Femur (tissue), 1 donor: ENCODE results near the gene RAPGEF3.
A peak's percentile ranks its signal among the peaks of the same experiment; 100 is the strongest.

Source experiments
- DNase-seq: peaks from one replicate; pipeline ENCODE4 v3.0.0-alpha.2; 2017

Gene RAPGEF3

DNA sequence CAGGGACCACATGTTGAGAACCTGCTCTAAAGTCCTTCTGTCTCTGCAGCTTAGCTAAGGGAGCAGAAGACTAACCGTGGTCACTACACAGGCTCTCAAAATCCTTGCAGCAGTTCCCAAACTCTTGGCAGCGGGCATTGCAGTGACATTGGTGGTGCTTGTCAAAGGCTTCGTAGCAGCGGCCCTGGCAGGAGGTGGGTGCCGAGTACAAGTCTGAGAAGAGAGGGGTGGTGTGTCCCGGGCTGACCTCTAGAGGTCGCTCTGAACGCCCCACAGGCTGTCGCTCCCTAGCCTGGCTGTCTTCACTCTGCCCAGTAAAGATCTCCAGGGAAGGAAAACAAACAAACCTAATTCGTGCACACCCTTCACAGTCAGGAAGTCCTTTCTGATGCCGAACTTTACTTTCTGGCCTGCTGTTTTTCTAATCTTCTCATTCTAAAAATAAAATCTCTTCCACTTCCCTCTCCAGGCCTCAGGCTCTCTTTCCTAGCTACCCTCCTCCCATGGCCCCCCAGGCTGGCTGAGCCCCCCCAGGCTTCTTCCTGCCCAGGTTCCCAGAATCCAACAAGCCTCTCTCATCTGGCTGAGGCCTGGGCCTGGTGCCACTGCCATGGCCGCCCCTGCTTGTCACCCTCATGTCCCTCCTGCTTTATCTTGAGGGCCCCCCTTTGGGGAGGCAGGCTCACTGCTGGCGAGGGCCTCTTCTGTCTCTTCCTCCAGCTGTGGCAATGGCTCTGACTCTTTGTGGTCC is 41.1 kb downstream of the RAPGEF3 start:
- DNase-seq, result peak; percentile 86

GRCh38 chr12:47717046-47717442 is 41.6 kb downstream of the RAPGEF3 start:
- no peak for DNase-seq

- no peak for DNase-seq
Observed at GRCh38 chr12:47715877-47716548, 42.7 kb downstream of the RAPGEF3 start.

DNA sequence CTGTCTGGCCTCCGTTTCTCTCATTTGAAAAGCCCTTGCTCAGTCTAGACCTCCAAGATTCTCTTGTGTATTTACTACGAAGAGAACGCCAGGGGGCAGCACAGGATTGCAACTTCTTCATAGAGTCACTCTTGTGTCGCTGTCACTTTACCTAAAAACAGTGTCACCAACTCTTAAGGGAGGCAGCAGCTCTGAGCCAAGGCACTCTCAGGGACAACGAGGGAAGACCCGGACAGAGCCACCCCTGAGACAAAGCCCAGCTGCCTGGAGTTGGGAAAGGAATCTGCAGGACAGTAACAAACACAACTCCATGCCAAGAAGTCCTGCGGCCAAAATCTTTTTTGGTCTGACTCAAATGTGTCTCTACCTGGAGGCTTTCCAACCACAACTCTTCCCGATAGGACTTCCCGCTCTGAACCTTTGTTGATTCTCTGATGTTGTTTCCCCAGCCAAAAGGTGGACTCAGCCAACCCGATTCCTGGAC is 43.2 kb downstream of the RAPGEF3 start:
- peak; percentile 80 for DNase-seq

DNA sequence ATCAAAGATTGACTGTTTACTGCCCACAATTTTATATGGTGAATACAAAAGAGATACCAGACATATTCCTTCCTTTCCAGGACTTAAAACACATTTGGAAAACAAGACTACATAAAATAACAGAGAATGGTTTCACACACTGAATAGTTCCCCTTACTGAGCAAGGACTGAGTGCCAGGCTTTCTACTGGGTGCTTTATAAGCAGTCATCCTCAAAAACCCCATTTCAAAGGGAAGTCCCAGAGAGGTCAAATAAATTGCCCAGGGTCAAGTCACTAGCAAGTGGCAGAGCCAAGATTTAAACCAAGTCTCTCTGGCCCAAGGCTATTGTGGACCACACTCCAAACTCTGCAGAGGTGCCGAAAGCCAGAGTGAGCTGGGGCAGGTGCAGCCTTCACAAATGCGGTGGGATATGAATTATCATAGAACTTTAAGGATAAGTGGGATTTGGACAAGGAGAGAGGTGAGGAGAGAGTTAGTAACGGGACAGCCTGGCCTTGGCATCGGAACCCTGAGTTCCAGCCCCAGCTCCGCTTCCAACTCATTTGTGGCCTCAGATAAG is 43.8 kb downstream of the RAPGEF3 start:
- DNase-seq, result no peak

- no peak for DNase-seq
Observed at GRCh38 chr12:47712171-47712570, 46.5 kb downstream of the RAPGEF3 start.

DNA sequence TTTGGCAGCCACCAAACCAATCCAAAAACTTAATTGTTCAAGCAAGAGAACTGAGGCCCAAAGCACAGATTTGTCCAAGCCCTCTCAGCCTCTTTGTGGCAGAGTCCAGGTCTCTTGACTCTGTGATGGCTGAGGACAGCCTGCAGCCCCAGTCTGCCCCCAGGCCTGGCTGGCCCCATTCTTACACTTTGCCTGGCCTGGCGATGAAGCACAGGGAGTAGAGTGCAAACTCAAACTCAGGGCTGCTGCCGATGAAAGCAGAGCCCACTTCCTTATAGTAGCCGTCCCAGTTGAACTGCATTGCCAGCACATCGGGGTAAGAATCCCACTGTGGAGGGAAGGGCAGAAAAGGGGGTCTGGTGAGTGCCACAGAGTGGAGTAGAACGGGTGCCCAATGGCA is 47.2 kb downstream of the RAPGEF3 start:
- DNase-seq, result no peak

DNA sequence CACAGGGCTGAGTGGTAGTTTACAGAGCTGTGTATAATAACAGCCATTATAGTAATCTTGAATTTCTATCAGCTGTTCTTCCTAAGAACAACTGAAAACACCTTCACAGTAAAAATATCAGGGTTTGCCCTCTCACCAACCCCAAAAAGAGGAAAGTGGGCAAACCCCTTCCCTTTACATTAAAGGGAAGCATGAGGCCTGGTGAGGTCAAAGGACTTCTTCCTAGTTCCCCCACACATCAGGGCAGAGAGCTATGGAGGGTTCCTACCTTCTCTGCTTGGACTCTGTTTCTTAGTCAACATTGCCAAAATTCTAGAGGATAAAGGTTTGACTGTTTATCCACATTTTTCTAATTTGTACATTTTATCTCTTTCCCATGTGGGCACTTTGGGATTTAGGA is 48.4 kb downstream of the RAPGEF3 start:
- DNase-seq, result no peak

- DNase-seq, result no peak
Observed at GRCh38 chr12:47709671-47710070, 49.0 kb downstream of the RAPGEF3 start.

DNA sequence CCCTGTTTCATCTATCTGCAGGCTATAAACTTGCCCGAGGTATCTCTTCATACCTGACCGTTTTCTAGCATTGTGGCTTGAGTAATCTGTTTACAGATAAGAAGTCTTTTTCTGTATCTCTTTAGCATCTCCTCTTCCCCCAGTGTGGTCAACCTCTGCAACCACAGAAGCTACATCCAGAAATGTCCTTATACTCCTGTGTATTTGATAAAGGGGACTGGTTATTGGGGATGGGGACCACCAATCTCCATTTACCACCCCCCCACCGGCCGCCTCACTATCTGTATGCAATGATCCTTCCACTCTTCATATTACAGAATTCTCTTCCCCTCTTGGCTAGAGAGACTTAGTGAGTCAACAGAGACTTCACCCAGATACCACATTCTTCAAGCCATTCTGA is 49.4 kb downstream of the RAPGEF3 start:
- DNase-seq, result no peak

DNA sequence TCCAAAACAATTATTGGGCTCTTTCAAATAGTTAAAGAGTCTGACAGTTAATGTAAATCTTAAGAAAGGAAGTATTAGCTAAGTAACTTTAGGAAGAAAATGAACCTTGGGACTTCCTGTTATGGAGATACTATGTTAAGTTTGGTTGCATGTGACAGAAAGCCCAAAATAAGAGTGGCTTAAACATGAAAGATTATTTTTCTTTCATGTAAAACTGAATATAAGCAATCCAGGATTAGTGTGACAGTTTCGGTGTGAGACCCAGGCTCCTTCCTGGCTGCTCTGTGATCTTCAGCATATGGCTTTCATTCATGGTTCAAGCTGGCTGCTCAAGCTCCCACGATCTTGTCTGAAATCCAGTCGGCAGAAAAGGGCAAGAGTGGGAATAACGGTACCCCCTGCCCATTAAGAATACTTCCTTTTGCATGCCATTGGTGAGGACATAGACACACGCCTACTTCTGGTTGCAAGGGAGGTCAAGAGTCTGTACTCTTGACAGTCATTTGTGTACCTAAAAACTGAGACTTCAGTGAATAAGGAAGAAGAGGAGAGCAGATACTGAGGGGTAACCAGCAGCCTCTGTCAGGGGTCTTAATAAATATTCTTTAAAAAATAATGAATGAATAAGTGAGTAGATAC is 50.7 kb downstream of the RAPGEF3 start:
- DNase-seq, result no peak

DNA sequence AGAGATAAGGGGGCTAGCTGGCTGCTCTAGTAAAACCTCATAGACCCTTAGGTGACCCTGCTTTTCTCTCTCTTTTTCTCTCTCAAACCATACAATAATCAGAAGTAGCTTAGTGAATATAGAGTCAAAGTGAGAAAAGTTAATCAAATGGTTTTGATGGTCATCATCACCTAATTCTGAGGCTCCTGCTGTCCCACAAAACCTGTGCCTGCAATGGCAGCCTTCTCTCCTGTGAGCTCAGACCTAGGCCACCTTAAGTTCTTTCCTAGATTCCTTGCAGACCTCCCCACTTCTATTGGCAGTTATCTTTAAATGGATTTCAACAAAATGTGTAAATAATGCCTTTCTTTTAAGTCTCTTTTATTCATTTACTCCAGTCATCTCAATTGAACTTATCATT is 51.3 kb downstream of the RAPGEF3 start:
- DNase-seq, result no peak

- peak; percentile 97 for DNase-seq
Observed at GRCh38 chr12:47705566-47706425, 52.9 kb downstream of the RAPGEF3 start, which contains the start of gene RPAP3. RPAP3 (minus strand) TSS chr12:47706030; CDS start chr12:47702840, 3,190 bp downstream.

DNA sequence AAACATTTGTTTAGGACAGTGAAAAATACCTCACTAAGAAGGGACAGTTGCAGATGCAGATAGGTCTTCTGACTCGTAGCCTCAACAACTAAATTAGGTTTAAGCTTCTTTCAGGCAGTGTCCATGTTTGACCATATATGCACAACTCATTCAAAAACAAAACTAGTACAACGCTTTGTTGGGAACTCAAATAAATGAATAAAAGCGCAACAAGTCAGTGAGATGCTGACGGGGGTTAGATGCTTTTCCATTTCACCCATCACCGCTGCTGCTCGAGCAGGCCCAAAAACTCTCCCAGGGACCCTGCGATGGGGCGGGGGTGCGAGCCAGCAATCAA is 53.5 kb downstream of the RAPGEF3 start:
- no peak for DNase-seq

- DNase-seq, result no peak
Observed at GRCh38 chr12:47704719-47705118, 54.0 kb downstream of the RAPGEF3 start.

DNA sequence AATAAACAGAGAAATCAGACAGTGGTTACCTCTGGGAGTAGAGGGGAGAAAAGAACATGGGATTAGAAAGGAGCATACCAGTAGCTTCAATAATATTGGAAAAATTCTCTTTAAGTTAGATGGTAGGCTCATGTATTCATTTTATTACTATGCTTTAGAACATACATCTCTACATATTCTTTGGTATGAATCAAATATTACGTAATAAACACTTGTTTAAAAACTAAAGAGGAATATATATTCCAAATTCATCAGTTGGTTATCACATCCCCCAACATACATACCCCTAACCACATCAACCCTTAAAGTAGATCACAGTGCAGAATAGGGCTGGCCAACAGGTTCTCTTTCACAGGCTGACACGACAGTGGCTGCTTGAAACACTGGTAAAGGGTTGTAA is 58.4 kb downstream of the RAPGEF3 start:
- DNase-seq, result no peak

- no peak for DNase-seq
Observed at GRCh38 chr12:47698631-47699030, 60.0 kb downstream of the RAPGEF3 start.

DNA sequence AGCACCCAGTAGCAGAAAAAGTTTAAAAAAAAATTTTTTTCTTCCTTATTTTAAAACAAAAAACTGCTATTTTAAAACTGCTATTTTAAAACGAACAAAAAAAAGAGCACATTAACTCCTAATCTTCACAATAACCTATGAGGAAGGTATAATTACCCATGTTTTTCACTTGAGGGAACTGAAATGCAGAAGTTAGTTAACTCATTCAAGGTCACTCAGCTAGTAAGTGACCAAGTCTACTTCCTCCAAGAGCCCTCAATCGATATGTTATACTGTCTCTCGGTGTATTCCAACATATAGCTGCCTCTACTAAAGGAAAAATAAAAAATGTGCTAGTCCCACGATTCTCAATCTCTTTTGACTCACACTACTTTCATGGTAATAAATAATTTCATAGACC is 60.6 kb downstream of the RAPGEF3 start:
- DNase-seq, result no peak

GRCh38 chr12:47689215-47689614 is 69.5 kb downstream of the RAPGEF3 start:
- DNase-seq, result no peak

- no peak for DNase-seq
Observed at GRCh38 chr12:47687636-47688035, 71.0 kb downstream of the RAPGEF3 start.

DNA sequence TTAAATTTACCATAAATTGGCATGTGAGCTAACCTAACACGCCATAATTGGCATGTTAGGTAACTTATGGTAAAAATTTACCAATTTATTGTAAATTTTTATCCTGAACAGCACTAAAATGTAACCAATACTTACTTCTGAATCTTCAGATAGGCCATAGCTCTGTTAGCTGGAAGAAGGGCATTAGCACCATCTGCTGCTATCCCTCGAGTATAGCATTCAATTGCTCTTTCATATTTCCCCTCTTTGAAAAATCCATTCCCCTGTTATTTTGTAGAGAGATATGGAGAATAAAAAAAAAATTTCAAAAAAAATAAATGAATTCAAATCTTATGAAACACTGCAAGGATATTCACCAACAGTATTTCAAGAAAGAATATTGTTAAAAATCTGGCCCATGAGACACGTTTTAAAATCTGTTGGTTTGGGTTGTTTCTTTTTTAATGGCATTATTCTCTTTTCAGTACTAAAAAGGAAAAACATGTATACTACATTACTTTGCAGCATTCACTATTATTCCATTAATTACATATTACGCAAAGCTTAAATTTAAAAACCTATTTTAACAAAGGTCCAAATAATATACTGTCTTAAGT is 71.9 kb downstream of the RAPGEF3 start:
- DNase-seq, result no peak
